WERI-Rb-1 (cell line): ENCODE measurements around the gene GABRG2.
"Not testable (repeated sequence)": the region's sequence is repeated elsewhere in the genome, so short reads cannot be mapped to it uniquely, and the experiment has no call there.

Source experiments
- DNase-seq: peaks from one replicate; pipeline ENCODE4 v3.0.0-alpha.2; 2020
- H3K27ac ChIP-seq: fragments of 250-450 bp; sonication (Bioruptor Pico); 2 replicates; pipeline ENCODE4 v1.5.1; 2020; ENCODE audit warnings: mild to moderate bottlenecking, moderate library complexity
- H3K27me3 ChIP-seq: fragments of 250-450 bp; sonication (Bioruptor Pico); 2 replicates; pipeline ENCODE4 v1.5.1; 2021; ENCODE audit warnings: mild to moderate bottlenecking, low read depth, moderate library complexity; ENCODE audit not compliant: insufficient read depth, severe bottlenecking
- H3K36me3 ChIP-seq: fragments of 250-450 bp; sonication (Bioruptor Pico); 2 replicates; pipeline ENCODE4 v1.5.1; 2020; ENCODE audit warnings: mild to moderate bottlenecking, moderate library complexity
- H3K4me3 ChIP-seq: 2 replicates; pipeline ENCODE4 v1.5.1; 2011; ENCODE audit warnings: low read depth, mild to moderate bottlenecking, control low read depth, low read length
- H3K9me3 ChIP-seq: fragments of 250-450 bp; sonication (Bioruptor Pico); 2 replicates; pipeline ENCODE4 v1.5.1; 2021; ENCODE audit warnings: mild to moderate bottlenecking, moderate library complexity; ENCODE audit not compliant: severe bottlenecking
- TF ChIP-seq, protein P1 (sequence below): IDR thresholded peaks from 2 replicates; pipeline ENCODE4 v1.5.1; 2011; ENCODE audit warnings: low read depth, mild to moderate bottlenecking, control low read depth, inconsistent platforms, low read length

Gene GABRG2

DNA sequence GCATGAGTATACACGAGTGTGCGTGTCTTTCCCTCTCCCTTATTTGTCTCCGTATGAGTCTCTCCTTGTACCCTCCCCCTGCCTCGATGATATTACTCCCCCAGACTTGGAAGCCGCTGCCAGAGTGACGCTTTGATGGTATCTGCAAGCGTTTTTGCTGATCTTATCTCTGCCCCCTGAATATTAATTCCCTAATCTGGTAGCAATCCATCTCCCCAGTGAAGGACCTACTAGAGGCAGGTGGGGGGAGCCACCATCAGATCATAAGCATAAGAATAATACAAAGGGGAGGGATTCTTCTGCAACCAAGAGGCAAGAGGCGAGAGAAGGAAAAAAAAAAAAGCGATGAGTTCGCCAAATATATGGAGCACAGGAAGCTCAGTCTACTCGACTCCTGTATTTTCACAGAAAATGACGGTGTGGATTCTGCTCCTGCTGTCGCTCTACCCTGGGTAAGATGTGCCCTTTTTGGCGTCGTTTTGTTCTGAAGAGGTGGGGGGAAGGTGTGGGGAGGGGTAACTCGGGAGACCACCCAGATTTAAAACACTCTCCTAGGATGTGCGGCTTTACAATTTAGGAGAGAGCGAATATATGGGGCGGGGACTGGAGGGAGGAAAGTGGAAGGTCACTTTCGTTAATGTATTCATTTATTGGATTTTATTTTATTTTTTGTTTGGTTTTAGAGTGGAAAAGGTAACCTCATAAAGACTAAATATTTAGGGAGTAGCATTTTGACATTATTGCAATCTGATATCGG, at the start of gene GABRG2:
Gene GABRG2 (plus strand): TSS at position 119 of the 757 bp plus-strand sequence. CDS start 227 bp downstream, at position 346.
- Histone ChIP-seq H3K36me3 (no peaks in the 10 kb centered on the region), H3K27ac (no peak within 1 kb of the TSS), H3K27me3 (no peaks in the 10 kb centered on the region), H3K9me3 (no peaks in the 10 kb centered on the region), H3K4me3 (no peak within 1 kb of the TSS)
- DNase-seq: no peak
- TF ChIP-seq, protein P1, sequence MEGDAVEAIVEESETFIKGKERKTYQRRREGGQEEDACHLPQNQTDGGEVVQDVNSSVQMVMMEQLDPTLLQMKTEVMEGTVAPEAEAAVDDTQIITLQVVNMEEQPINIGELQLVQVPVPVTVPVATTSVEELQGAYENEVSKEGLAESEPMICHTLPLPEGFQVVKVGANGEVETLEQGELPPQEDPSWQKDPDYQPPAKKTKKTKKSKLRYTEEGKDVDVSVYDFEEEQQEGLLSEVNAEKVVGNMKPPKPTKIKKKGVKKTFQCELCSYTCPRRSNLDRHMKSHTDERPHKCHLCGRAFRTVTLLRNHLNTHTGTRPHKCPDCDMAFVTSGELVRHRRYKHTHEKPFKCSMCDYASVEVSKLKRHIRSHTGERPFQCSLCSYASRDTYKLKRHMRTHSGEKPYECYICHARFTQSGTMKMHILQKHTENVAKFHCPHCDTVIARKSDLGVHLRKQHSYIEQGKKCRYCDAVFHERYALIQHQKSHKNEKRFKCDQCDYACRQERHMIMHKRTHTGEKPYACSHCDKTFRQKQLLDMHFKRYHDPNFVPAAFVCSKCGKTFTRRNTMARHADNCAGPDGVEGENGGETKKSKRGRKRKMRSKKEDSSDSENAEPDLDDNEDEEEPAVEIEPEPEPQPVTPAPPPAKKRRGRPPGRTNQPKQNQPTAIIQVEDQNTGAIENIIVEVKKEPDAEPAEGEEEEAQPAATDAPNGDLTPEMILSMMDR: no peak

DNA sequence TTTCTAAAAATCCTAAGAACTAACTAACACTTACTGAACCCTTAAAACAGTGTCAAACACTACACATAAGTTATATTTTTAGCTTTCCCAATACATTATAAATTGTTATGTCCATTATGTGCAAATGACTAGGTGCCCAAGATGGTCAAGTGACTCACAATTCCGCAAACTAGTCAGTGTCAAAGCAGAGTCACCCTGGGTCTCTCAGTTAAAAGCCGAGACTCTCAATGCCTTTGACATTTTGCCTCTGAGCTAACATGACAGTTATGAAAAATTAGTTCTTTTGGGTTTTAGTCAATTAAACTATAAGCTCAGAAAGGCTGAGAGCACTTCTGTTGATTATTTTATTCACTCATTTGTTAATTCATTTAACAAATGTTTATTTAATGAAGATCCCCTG, 42.3 kb upstream of the GABRG2 start:
- Histone ChIP-seq H3K27me3 (no peaks in the 10 kb centered on the region), H3K9me3 (no peaks in the 10 kb centered on the region), H3K36me3 (no peaks in the 10 kb centered on the region), H3K4me3 (no peak overlapping the region), H3K27ac (no peak overlapping the region)
- TF ChIP-seq, protein P1: no peak
- DNase-seq: no peak

DNA sequence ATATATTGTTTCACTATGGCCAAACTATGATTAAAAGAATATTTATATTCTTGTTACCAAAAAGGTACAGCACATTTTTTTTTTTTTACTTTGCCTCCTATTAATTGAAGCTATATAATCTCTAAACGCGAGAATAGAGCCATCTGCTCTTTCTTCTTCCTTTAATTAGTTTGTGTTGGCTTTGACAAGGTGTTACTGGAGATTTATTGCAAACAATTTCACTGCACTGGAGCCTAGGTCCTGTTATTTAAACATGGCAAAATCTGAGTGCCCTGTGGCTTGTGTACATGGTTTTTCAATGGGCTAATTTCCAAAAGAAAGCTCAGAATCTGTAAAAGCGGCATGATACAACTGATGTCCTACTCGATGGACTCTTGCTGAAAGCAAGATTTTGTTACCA, 40.8 kb upstream of the GABRG2 start:
- no peaks in the 10 kb centered on the region for H3K36me3 ChIP-seq
- H3K4me3 ChIP-seq: no peak overlapping the region
- H3K27me3 ChIP-seq: no peaks in the 10 kb centered on the region
- no peaks in the 10 kb centered on the region for H3K9me3 ChIP-seq
- DNase-seq: no peak
- TF ChIP-seq, protein P1: no peak
- no peak overlapping the region for H3K27ac ChIP-seq

GRCh38 chr5:162037431-162037830, 30.1 kb upstream of the GABRG2 start:
- H3K27me3 ChIP-seq: no peaks in the 10 kb centered on the region

GRCh38 chr5:162047279-162047678, 20.3 kb upstream of the GABRG2 start:
- Histone ChIP-seq H3K9me3 (no peaks in the 10 kb centered on the region), H3K27ac (no peak overlapping the region), H3K4me3 (no peak overlapping the region), H3K27me3 (no peaks in the 10 kb centered on the region), H3K36me3 (no peaks in the 10 kb centered on the region)
- DNase-seq: no peak
- TF ChIP-seq, protein P1: no peak

More at GRCh38 chr5:162037431-162037830, 30.1 kb upstream of the GABRG2 start:
- Histone ChIP-seq H3K36me3 (no peaks in the 10 kb centered on the region), H3K4me3 (no peak overlapping the region), H3K27ac (no peak overlapping the region), H3K9me3 (no peaks in the 10 kb centered on the region)
- TF ChIP-seq, protein P1: no peak
- DNase-seq: no peak

- no peaks in the 10 kb centered on the region for H3K27me3 ChIP-seq
- H3K9me3 ChIP-seq: no peaks in the 10 kb centered on the region
- H3K27ac ChIP-seq: no peak overlapping the region
- no peak for DNase-seq
- H3K4me3 ChIP-seq: no peak overlapping the region
- H3K36me3 ChIP-seq: no peaks in the 10 kb centered on the region
- TF ChIP-seq, protein P1: no peak
These were observed 14.9 kb upstream of the GABRG2 start for GRCh38 chr5:162052676-162053075.

DNA sequence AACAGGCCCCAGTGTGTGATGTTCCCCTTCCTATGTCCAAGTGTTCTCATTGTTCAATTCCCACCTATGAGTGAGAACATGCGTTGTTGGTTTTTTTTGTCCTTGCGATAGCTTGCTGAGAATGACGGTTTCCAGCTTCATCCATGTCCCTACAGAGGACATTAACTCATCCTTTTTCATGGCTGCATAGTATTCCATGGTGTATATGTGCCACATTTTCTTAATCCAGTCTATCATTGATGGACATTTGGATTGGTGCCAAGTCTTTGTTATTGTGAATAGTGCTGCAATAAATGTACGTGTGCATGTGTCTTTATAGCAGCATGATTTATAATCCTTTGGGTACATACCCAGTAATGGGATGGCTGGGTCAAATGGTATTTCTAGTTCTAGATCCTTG, 12.5 kb upstream of the GABRG2 start:
- not testable (repeated sequence) for H3K9me3 ChIP-seq, H3K36me3 ChIP-seq, H3K27me3 ChIP-seq, H3K4me3 ChIP-seq, H3K27ac ChIP-seq, DNase-seq
